ENCODE measurements around the gene NANOS3.
A peak's percentile ranks its signal among the peaks of the same experiment; 100 is the strongest.

NANOS3 gene

DNA sequence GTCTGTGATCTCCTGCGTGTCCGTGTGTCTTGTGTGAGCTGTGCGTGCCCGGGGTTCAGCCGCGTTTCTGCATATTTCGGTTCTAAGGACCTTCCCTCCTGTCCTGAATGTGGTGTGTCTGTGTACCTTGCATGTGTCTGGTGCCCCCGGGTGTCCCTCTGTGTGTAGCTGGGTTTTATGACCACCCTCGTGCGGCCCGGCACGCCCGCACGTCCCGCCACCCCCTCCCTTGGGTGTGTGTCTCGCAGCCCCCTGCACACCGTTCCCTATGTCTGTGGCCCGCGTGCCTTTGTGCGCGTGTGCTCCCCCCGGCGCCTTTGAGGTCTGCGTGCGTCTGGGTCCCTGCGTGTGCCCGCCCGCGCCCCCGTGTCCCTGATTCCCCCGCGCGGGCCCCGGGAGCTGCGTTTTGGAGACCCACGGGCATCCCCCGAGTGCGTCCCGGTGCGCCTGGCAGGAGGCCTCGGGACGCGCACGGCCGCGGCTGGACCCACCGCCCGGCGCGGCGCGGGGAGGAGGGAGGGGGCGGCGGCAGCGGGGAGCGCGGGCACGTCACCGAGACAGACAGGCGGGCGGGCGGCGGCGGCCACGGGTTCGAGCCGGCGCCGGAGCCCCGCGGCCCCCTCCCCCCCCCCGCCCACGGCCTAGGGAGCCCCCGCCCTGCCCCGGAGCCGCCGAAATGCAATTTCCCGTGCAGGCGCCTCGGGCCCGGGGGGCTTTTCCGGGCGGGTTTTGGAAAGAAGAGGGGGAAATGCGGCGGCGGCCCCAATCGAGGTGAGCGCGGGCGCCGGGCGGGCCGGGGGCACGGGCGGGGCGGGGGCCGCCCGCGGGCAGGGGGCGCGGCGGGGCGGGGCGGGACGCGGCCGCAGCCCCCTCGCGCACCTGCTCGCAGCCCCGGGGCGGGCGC is 12.0 kb upstream of the NANOS3 start:
- FAIRE-seq = no peak

DNA sequence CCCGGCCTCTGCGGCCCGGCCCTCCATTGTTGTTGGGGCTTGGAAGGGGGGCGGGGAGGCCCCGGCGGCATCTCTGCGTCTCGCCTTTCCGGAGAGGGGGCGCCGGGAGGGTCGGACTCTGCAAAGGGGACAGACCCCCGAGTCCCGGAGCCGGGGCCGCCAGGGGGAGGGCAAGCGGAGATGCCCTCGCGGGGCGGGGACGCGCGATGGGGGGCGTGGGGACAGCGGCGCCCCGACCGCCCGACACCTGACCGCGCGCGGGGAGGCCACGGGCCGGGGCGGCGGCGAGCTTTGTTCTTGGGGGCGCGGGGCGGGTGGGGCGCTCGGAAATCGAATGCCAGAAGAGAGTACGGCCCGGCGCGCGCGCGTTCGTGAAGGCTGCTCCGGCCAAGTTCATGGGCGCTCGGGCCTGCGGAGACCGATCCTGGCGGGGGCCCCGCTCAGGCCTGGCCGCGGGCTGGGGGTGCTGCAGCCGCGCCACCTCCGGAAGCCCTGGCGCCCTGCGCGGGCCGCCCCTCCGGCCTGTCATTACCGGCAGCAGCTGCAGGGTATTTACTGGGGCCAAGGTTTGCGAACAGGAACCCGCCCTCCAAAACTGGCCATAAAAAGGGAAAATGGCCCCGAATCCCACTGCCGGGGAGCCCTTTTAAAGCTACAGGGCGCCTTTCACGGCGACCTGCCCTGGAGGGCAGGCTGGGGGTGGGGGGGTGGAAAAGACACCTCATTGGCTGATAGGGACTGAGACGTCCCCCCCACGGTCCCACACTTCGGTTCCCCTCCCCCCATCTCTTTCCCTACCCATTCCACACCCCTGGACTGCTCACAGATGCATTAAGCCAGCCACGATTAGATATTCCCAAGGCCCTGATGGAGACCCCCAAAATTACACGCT is 11.1 kb upstream of the NANOS3 start:
- FAIRE-seq = no peak

DNA sequence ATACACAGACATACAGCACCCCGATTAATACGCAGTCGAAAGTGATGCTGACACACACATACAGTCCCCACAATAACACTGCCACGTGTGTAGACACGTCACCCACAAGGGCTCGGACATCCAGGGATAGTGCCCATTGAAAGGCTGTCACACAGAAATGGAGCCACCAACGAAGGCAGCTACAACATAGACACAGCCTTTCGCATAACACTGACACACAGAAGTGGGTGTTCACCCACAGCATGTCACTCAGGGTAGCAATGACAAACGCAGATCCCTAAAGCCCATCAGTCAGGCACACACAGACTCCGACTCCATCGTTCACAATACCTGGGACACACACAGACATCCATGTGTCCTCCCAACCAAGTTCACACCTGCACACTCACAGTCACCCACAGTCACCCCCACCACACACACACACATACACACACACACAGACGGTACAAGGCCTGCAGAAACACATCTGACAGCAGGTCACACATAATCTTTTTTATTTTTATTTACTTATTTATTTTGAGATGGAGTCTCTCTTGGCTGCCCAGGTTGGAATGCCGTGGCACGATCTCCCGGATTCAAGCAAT is 10.4 kb upstream of the NANOS3 start:
- no peak for FAIRE-seq

DNA sequence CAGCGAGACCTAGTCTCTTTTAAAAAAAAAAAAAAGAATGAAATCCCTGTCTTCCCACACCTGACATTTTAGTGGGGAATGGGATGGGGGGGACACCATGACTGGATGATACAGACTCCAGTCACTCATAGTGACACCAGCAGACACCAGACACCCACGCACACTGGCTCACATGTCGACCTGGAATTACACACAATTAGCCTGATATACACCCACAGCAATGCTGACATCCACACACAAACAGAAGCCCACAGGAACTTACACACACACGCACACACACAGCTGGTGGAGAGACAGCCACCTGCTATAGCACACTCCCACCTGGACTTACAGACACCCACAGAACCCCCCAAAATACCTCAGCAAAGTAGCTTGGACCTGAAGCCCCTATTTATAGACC is 8.3 kb upstream of the NANOS3 start:
- no peak for FAIRE-seq

DNA sequence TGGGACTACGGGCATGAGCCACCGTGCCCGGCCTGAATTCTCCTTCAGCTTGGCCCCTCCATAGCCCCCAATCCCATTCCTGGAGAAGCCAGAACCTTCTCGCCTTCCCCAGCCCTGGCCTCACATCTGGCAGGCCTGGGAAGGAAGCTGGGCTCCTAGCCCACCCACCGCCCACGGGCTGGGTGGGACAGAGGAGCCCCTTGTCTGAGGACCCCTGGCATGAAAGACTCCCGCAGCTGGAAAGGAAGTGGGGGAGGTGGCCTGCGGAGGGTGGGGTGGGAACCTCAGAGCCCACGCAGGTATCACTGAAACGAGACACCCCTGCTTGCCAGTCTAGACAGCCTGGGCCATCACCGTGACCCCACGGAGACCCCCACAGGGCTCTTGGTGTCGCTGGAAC is 7.7 kb upstream of the NANOS3 start:
- no peak for FAIRE-seq

DNA sequence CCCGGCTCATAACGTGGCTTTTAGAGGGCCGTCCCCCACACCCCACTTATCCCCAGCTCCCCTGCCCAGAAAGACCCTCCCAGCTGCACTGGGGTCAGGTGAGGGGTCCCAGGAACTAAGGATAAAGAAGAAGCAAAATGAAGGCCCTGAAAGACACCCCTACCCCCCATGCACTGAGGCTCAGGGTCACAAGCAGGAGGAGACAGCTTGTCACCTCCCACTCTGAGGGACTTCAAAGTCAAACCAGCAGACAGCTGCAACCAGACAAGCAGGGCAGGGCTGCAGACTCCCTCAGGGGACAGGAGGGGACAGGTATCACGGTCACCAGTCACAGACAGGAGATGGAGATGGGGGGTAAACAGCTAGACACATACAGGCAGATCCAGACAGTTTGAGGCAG is 6.1 kb upstream of the NANOS3 start:
- FAIRE-seq = no peak

DNA sequence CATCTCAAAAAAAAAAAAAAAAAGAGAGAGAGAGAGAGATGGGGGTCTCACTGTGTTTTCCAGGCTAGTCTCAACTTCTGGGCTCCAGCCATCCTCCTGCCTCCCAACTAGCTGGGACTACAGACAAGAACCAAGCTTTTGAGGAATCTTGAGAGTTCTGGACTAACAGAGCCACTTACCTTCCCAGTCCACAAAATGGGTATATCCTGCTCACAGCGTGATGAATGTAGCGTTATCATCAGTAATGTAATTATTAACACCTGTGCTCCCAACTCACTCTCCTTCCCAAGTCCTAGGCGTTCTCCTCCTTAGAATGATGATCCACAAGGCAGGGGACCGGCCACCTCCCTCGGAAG is 4.6 kb upstream of the NANOS3 start:
- FAIRE-seq = no peak

DNA sequence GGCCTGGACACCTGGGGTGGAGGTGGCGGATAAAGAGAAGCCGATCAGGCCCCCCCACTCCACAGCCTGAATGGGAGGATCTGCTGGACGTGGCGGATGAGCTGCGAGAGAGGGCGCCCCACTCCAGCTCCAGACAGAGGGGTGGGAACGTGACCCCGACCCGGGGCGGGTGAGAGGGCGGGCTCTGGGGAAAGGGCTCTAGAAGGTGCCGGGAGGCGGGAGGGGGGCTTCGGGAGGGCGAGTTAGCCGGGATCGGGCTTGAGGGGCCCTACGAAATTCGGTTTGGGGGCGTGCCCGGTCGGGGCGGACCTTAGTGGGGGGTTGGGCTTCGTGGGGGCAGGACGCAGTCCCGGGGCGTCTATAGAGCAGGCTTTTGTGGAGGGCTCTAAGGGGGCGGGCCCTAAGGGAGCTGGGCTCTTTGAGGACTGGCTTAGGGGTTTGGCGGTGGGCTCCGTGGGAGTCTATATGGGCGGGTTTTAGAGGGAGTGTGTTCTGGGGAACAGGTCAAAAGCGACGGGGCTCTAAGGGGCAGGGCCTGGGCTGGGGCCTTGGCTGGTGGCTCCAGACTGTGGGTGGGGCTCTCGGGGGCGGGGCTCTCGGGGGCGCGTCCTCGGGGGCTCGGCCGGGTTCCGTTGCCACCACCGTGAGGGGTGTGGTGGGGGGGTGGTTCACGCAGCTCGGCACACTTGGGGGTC is 4.1 kb upstream of the NANOS3 start:
- no peak for FAIRE-seq

DNA sequence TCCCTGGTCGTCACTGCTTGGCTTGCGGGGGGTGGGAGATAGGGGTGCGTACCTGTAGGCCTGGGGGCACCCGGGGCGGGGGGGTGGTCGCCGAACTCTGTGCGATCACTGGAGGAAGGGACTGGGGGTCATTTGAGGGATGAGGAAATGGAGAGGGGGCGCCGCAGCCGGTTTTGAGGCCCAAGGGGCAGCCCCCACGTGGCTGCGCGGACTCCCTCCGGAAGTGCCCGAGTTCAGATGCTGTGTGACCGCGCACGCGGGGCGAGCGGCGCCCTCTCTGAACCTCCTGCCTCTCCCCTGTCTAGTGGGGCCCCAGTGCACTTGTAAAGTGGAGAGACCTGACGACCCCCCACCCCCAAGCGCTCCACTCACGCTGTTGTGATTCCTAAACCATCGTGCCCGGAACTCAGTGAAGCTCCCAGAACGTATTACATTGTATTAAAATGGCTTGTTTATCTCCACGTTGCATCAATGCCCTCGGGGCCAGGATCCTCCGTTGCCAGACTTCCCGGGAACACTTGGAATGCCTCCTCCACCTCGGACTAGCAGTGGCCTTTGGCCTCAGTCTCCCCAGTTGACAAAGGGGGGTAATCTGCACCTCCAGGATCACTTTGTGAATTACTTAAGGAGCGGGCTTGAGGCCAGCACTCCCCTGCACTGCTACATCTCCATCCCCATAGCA is 3.0 kb upstream of the NANOS3 start:
- no peak for FAIRE-seq

DNA sequence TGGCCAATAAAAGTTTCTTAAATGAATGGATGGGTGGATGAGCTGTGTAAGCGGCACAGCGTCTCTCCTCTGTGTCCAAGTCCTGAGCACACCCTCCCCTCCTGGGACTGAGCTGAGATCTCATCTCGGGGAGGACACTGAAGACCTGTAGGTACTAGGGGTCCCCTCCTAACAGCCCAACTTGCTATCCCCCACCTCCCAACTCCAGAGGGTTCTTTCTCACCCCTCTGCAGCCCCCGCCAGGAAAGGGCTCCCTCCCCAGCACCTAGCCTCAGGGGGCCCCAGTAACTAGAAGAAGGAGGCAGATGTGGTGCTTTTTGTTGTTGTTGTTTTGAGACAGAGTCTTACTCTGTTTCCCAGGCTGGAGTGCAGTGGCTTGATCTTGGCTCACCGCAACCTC is 1.1 kb upstream of the NANOS3 start:
- no peak for FAIRE-seq

DNA sequence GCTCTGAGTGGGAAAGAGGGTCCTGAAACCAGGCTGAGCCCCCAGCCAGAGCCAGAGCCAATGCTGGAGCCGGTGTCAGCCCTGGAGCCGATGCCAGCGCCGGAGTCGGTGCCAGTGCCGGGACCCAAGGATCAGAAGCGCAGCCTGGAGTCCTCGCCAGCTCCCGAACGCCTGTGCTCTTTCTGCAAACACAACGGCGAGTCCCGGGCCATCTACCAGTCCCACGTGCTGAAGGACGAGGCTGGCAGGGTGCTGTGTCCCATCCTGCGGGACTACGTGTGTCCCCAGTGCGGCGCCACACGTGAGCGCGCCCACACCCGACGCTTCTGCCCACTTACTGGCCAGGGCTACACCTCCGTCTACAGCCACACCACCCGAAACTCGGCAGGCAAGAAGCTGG is 369 bp downstream of the NANOS3 start:
- no peak for FAIRE-seq

DNA sequence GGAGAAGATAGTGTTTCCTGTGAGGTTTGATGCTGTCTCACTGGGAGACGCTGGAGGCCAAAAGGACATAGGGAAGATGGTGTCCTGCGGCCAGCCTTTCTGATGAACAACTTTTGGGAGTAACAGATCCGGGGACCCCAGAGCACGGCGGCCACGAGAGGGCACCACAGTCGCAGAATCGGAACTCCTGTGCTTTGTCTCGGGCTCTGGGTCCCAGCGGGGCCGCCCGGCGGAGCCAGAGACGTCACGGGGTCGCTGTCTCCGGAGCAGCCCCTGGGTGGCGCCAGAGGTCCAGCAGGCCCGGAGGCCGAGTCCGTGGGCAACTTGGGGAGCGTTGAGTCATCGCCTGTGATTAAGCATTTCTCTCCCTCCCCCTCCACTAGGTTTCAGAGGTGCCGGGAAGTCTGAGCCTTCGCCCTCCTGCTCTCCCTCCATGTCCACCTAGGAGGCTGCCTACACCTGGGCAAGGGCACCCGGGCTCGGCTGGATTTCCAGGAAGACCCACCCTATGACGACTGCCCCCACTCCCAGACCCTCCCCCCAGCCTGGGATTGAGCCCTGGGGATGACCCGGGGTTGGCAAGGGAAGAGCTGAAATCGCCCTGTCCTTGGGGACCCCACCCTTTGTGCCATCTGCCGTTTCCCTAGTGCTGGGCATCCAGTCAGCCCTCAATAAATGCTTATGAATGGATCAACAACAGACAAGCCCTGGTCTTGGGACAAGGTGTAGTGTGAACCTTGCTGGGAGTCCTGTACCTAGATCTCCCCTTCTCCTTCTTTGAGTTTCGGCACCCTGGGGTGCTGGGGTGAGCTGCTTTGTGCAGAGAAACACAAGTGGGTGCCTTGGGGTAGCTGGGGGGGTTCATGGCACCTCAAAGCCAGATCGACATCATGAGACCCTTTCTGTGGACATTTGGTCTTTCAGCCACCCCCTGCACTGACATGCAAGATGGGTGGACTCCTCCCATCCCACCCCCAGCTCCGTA is 3.4 kb downstream of the NANOS3 start:
- peak; percentile 17 for FAIRE-seq

DNA sequence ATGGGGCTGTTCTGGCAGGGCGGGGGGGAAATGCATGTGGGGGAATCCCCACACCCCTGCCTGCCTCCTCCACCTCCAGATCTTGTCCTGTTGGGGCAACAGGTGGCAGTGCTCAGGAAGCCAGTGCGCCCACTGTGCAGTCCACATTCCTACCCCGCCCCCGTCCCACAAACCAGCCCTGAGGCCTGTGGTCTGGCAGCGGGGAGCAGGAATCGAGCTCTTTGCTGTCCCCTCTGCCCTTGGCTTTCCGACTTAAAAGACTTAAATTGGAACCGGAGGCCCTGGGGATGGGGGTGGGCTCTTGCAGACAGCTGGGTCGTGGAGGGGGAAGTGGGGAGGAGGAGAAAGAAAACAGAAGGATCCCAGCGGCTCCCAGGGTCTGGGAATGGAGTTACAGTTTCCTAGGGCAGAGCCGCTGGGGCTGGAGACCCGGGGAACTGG is 4.3 kb downstream of the NANOS3 start:
- FAIRE-seq = no peak

DNA sequence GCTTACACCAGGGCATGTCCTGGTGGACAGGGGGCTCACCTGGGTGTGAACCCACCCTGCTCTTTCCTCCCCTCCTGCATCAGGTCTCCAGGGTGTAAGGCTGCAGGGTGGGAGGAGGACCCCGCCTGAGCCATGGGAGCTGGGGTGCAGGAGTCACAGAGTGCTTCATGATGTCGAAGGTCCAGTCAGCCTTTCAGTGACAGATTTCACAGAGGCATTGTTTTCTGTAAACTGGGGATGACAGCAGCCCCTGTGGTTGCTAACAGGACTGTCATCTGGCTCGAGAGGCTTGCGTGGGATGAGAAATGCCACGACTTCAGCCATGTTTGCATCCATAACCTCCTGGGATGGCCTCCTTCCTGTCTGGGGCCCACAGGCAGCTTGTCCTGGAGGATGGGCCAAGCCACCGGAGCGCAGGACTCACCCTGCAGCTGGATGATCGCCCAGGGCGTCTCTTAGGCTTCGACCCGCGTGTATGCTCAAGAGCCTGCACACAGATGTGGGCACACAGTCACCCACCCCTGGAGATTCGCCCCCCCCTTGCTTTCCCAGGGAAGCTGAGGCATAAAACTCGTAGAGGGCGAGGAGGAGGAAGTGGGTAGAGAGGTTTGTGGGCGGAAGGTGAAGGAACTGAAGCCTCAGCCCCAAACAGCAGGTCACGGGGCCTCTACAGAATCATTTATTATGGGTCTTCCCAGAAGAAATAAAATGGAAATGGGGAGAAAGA is 4.9 kb downstream of the NANOS3 start:
- no peak for FAIRE-seq

DNA sequence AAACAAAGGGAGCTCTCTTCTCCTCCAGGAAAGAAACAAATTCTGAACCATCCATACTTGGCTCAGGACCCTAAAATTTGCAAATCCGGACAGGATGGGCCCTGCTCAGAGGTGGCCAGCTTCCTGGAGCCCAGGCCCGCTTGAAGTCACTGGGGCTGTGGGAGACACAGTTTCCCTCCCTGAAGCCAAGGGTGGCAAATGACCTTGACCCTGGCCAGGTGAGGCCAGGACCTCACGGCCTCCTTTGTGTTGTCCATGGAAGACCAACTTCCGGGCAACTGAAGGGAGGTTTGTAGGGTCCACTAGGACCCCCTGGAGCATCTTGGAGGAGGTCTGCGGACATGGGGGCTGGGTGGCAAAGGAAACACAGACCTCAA is 5.5 kb downstream of the NANOS3 start:
- FAIRE-seq = no peak

DNA sequence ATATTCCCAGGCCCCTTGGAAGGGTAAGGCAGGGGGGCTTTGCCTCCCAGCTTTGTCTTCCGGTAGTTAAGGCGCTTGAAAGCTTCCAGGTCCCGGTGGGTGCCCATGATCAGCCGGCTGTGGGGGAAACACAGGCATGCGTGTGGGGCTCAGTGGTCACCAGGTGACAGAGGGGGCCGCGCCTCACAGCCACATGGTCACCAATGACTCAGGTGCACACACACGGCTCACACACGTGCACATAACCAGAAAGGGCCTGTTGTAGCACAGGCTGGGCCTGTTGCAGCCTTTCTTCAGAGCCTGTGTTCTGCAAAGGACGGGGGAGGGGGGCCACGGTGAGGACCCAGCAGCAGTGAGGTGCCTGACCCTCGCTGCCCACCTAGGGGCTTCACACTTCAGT is 5.9 kb downstream of the NANOS3 start:
- no peak for FAIRE-seq

DNA sequence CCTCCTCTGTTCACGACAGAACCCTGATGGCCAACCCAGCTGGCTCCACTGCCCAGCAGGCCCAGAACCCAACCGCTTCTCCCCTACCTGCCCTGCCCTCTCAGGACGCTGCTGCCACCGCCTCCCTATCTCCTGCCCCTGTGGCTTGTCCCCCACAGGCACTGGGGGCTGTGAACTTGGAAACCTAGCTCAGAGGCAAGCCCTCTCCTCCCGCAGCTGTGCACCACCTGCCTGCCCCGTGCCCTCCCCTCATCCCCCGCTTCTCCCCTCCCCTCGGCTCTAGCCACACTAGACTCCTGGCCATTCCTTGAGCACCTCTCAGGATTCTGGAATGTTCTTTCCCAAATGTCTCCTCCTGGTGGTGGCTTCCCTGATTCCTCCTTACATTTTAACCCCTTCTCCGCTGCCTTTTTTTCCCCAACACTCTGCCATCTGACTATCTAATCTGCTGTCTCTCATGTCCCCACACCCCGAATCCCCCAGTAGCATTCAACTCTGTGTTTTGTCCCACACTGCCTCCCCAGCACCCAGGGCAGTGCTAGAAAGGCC is 6.7 kb downstream of the NANOS3 start:
- FAIRE-seq = no peak

DNA sequence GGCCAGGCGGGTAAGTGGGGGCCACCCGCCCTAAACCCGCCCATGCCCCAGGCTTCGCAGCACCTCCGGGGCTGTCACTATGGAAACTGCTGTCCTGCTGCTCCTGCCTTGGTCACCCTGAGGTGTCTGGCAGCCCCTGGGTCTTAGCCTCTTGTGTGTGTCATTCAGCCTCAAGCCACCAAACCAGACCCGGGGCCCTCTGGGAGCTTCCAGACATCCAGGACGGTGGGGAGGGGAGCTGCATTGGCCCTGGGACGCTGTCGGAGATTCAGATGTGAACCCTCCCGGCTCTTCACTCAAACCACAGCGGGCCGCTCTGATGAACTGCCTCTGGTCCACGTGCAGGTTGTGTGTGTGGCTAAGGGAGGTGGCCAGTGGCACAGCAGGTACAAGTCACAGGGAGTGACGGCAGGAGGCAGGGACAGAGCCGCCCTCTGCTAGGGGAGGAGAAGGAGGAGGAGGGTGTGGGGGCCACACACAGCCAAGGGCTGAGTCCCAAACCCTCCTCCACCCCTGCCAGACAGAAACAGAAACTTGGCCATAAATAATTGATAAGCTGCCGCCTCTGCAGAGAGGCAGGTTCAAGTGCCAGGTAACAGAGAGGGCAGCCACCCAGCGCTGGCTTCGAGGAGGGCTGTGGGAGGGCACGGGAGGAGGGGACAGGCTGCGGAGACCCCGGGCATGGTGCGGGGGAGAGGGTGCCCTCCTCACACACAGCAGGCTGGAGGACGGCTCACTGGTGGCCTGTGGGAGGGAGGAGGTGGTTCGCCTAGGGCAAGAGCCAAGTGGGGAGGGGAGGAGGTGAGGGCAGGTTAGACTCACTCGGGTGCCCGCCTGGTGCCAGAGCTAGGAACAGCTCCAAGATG is 8.0 kb downstream of the NANOS3 start:
- no peak for FAIRE-seq

DNA sequence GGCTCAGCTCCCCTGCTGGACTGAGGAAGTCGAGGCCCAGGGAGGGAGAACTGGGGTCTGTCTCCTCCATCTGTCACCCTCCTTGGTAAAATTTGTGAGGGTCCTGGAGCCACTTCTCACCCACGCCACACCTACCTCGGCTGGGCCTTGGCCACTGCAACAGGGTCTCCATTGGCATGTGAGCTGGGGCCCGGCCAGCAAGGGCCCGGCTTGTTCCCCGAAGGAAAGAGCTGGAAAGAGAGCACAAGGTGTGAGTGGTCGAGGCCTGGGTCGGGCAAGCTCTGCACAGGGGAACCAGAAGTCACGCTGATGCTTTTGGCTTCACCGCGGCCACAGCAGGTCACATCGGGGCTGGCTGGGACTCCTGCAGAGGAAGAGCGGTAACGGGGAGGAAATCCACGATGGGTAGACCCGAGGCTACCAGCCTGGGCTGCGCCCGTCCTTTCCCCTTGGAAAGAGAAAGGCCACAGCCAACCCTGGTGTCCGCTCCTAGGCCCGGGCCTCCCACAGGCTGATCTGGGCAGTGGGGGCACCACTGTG is 9.0 kb downstream of the NANOS3 start:
- no peak for FAIRE-seq

Measured in islet of Langerhans (tissue), 1 donor.